ENCODE results near the gene BNIP3. TPM values are rescaled to one million over a fixed set of nuclear protein-coding genes. Genes with fewer than 3 reads are reported as not detected.

BNIP3 gene
- total and polyA plus RNA-seq, 2 of the 8 experiments (the other 6 are each of a cell fraction or from before 2014, with no cell fraction given), result 25.8 to 58.9 TPM

GRCh38 chr10:132001238-132001972, 19.7 kb upstream of the BNIP3 start:
- H3K79me1 ChIP-seq (ENCODE audit: low read depth, low read length), result no peaks in the 10 kb centered on the region
- no peaks in the 10 kb centered on the region for H3K27me3 ChIP-seq (replicated peaks in 1 of 4; ENCODE audit: control insufficient read depth in 3 of 4, extremely low read depth in 1 of 4, insufficient read depth in 3 of 4, low read length in 3 of 4)
- H2BK5ac ChIP-seq (ENCODE audit: low read depth, low read length), result peak overlapping the region; percentile 73
- no peak overlapping the region for H3K14ac ChIP-seq (ENCODE audit: insufficient read length)
- DNase-seq (ENCODE audit: low read depth in 1 of 2, low spot score in 2 of 2), result peak in 1 of 2 experiments; percentile 64
- no peak overlapping the region; a peak in 1 of 4 replicates for H3K4me2 ChIP-seq (ENCODE audit: insufficient read depth in 1 of 2, low read depth in 2 of 2, low read length in 2 of 2)
- no peak overlapping the region for H3K27ac ChIP-seq (ENCODE audit: low read depth, low read length)
- ChIA-PET CTCF (ENCODE audit: partially characterized antibody) (interaction anchor here (0.6 to 7.7 kb wide), 7 partner anchors 9 to 59 kb away, joined by 3 to 86 read pairs (median 4); no protein-coding TSS in a partner anchor), POLR2A (ENCODE audit: partially characterized antibody) (interaction anchor here (1.2 to 1.9 kb wide), 4 partner anchors 9 to 44 kb away, joined by 3 to 6 read pairs (median 4); no protein-coding TSS in a partner anchor)
- H4K5ac ChIP-seq (ENCODE audit: insufficient read length, low read depth, low read length), result no peak overlapping the region
- H3K4me3 ChIP-seq (ENCODE audit: extremely low read depth in 1 of 4, insufficient read depth in 2 of 4, low read depth in 3 of 4, low read length in 4 of 4), result no peak overlapping the region
- H4K8ac ChIP-seq (ENCODE audit: extremely low read depth, insufficient read depth, low read length), result no peak overlapping the region
- peaks cover 5 to 8% of the 10 kb centered on the region in 2 experiments; a peak in 3 of 4 replicates for H3K9me3 ChIP-seq (ENCODE audit: insufficient read depth in 2 of 2, low read depth in 1 of 2, low read length in 1 of 2)
- H2BK20ac ChIP-seq (ENCODE audit: low read length), result no peak overlapping the region; the same call in 1 of the 2 replicates
- peak overlapping the region; percentile 47 for H2BK120ac ChIP-seq (replicated peaks; ENCODE audit: low read depth, low read length)
- no peak overlapping the region for H3K4ac ChIP-seq (replicated peaks; ENCODE audit: insufficient read length, low read depth, low read length)
- H2AFZ ChIP-seq (ENCODE audit: low read length), result peak overlapping the region; percentile 4; the same call in 1 of the 2 replicates
- H3K4me1 ChIP-seq (replicated peaks in 1 of 4; ENCODE audit: control insufficient read depth in 3 of 4, insufficient read depth in 4 of 4, low read length in 3 of 4), result peaks cover 6 to 20% (median 11%) of the 10 kb centered on the region in 4 experiments; a peak in 5 of 7 replicates
- H3K18ac ChIP-seq (ENCODE audit: extremely low read depth, low read length), result peak overlapping the region; percentile 15; the same call in 1 of the 2 replicates
- no peak overlapping the region; the same call in 1 of the 2 replicates for H2BK15ac ChIP-seq (ENCODE audit: low read length)
- no peak overlapping the region for H3K23ac ChIP-seq (ENCODE audit: insufficient read length)
- H3K9ac ChIP-seq (replicated peaks in 1 of 4; ENCODE audit: extremely low read depth in 1 of 4, low read depth in 3 of 4, low read length in 3 of 4), result no peak overlapping the region
- H2AK5ac ChIP-seq (ENCODE audit: low read depth, low read length), result no peak overlapping the region
- H3K36me3 ChIP-seq (ENCODE audit: control insufficient read depth in 2 of 4, insufficient read depth in 4 of 4, low read length in 3 of 4), result no peaks in the 10 kb centered on the region
- no peak overlapping the region for H4K91ac ChIP-seq (replicated peaks; ENCODE audit: insufficient read length, low read length)
- FAIRE-seq, result peak; percentile 19
- no peaks in the 10 kb centered on the region for H3K23me2 ChIP-seq (ENCODE audit: low read depth, low read length)
- peak overlapping the region; percentile 94; the same call in 1 of the 2 replicates for H2BK12ac ChIP-seq (ENCODE audit: low read depth, low read length)
- H3K56ac ChIP-seq (replicated peaks; ENCODE audit: insufficient read length, low read depth, low read length), result no peak overlapping the region
- 56% methylated on average over 15 of the region's 15 CpGs; no CpG with 5 or more reads in 1 of the 2 experiments for WGBS, 2 experiments (ENCODE audit: extremely low coverage in 1 of 2, insufficient coverage in 1 of 2, insufficient read length in 1 of 2, insufficient replicate concordance in 2 of 2, low coverage in 1 of 2, low lambda C conversion rate in 2 of 2, missing lambda C conversion rate in 1 of 2)
- no peaks in the 10 kb centered on the region for H3K79me2 ChIP-seq (ENCODE audit: control insufficient read depth in 1 of 2, insufficient read depth in 2 of 2, low read length in 2 of 2)
- H4K20me1 ChIP-seq (replicated peaks in 1 of 2; ENCODE audit: control insufficient read depth in 1 of 2, insufficient read depth in 2 of 2, low read length in 2 of 2), result no peaks in the 10 kb centered on the region
- TF ChIP-seq FOSL1 (IDR thresholded peaks at IDR 0.05; ENCODE audit: insufficient read depth, low read depth, low read length), result no peak
- peak; percentile 79 for TF ChIP-seq MAX (IDR thresholded peaks at IDR 0.05)
- no peak for TF ChIP-seq SP2 (IDR thresholded peaks at IDR 0.05; ENCODE audit: low read length)
- TF ChIP-seq CREB1 (IDR thresholded peaks at IDR 0.05), result no peak
- TF ChIP-seq, protein P1, sequence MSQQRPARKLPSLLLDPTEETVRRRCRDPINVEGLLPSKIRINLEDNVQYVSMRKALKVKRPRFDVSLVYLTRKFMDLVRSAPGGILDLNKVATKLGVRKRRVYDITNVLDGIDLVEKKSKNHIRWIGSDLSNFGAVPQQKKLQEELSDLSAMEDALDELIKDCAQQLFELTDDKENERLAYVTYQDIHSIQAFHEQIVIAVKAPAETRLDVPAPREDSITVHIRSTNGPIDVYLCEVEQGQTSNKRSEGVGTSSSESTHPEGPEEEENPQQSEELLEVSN (IDR thresholded peaks at IDR 0.05), result peak; percentile 41; the same call in 1 of the 2 replicates
- 0 out of 2 replicates have a peak, but pooled peaks have one; percentile 14 for TF ChIP-seq TBP (IDR thresholded peaks at IDR 0.05; ENCODE audit: low read depth, low read length)
- TF ChIP-seq RAD21 (IDR thresholded peaks at IDR 0.05 in 1 of 2, conservative IDR thresholded peaks at IDR 0.05 in 1 of 2; ENCODE audit: low read depth in 2 of 2, low read length in 2 of 2), result peak; percentile 64 to 65
- TF ChIP-seq USF2 (IDR thresholded peaks at IDR 0.05; ENCODE audit: low read length), result peak; percentile 44; the same call in 1 of the 2 replicates
